NOMO-1 (cell line): Measurements from ENCODE around the gene SYT9.
"Not testable (repeated sequence)": the region's sequence is repeated elsewhere in the genome, so short reads cannot be mapped to it uniquely, and the experiment has no call there.

Experiments
- DNase-seq, 2 experiments: peaks; one replicate each; lab custom pipeline; 2025; ENCODE audit not compliant: unreplicated experiment in 2 of 2; lab: John Stamatoyannopoulos, UW

The SYT9 gene

GRCh38 chr11:7332451-7332850 is 80.7 kb downstream of the SYT9 start:
- no peak for DNase-seq

- DNase-seq, result no peak
Measured at GRCh38 chr11:7332962-7333361, 81.3 kb downstream of the SYT9 start.

GRCh38 chr11:7335442-7335841 is 83.7 kb downstream of the SYT9 start:
- not testable (repeated sequence) for DNase-seq

- no peak for DNase-seq
Measured at GRCh38 chr11:7341551-7341950, 89.8 kb downstream of the SYT9 start.

GRCh38 chr11:7347611-7348431 is 96.1 kb downstream of the SYT9 start:
- DNase-seq, result no peak

- no peak for DNase-seq
Measured at GRCh38 chr11:7348432-7349304, 97.0 kb downstream of the SYT9 start.

- no peak for DNase-seq
Measured at GRCh38 chr11:7351228-7351627, 99.5 kb downstream of the SYT9 start.

GRCh38 chr11:7353100-7353499 is 101.4 kb downstream of the SYT9 start:
- DNase-seq, result peak; percentile 36 to 37

GRCh38 chr11:7364660-7365059 is 113.0 kb downstream of the SYT9 start:
- DNase-seq, result no peak

- no peak for DNase-seq
Measured at GRCh38 chr11:7367803-7368202, 116.1 kb downstream of the SYT9 start.

GRCh38 chr11:7376386-7376785 is 124.7 kb downstream of the SYT9 start:
- no peak for DNase-seq

GRCh38 chr11:7381937-7382336 is 130.2 kb downstream of the SYT9 start:
- no peak for DNase-seq

- DNase-seq, result no peak
Measured at GRCh38 chr11:7383406-7383805, 131.7 kb downstream of the SYT9 start.

- no peak for DNase-seq
Measured at GRCh38 chr11:7384691-7385090, 133.0 kb downstream of the SYT9 start.

- no peak for DNase-seq
Measured at GRCh38 chr11:7385532-7385931, 133.8 kb downstream of the SYT9 start.

- no peak for DNase-seq
Measured at GRCh38 chr11:7413961-7414915, 162.5 kb downstream of the SYT9 start.

- DNase-seq, result no peak
Measured at GRCh38 chr11:7414973-7415817, 163.5 kb downstream of the SYT9 start.

- DNase-seq, result no peak
Measured at GRCh38 chr11:7416080-7416479, 164.4 kb downstream of the SYT9 start.

- DNase-seq, result no peak
Measured at GRCh38 chr11:7417328-7417727, 165.6 kb downstream of the SYT9 start.

- no peak for DNase-seq
Measured at GRCh38 chr11:7418061-7418460, 166.4 kb downstream of the SYT9 start.
